GM04503 (cell line): ENCODE results near the gene JMJD7.
"Not testable (repeated sequence)": the region's sequence is repeated elsewhere in the genome, so short reads cannot be mapped to it uniquely, and the experiment has no call there.

Experiments
- DNase-seq: peaks from one replicate; pipeline ENCODE4 v3.0.0-alpha.2; 2012; ENCODE audit warnings: low read depth

The JMJD7 gene

GRCh38 chr15:41822957-41823356 lies 4.9 kb upstream of the JMJD7 start:
- DNase-seq = no peak

DNA sequence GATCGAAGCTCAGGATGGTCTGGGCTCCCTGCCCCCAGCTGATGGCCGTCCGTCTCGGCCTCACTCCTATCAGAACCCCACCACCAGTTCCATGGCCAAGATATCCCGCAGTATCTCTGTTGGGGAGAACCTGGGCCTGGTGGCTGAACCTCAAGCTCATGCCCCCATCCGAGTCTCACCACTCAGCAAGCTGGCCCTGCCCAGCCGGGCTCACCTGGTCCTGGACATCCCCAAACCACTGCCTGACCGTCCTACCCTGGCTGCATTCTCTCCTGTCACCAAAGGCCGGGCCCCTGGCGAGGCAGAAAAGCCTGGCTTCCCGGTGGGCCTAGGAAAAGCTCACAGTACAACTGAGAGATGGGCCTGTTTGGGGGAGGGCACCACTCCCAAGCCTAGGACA lies 4.4 kb upstream of the JMJD7 start:
- no peak for DNase-seq

DNA sequence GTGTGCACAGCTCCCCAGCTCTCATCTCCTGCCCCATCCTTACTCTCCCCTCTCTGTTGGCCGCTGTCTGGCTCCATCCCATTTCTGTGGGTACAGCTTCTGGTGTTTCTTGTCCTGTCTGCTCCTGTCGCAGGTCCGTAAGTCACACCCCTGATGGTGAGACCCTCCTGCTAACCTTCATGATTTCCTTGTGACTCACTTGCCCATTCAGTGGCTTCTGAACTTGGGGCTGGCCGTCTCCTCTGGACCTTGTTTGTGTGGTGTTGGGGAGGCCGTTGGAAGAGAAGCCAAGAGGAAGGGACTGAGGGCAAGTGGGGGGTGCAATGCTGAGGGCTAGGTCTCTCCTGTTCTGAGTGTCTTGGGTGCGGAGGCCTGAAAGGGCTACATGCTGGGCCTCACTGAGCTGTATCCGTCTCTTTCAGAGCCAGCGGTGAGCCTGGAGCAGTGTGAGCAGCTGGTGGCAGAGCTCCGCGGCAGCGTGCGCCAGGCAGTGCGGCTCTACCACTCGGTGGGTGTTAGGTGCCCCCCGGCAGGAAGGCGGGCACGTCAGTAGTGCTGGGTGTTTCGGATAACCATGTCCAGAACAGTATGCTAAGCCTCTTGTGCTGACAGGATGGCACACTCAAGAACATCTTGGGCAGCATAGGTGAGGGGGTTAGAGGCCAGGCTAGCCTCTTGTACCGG lies 3.7 kb upstream of the JMJD7 start:
- DNase-seq = no peak

- no peak for DNase-seq
Measured at GRCh38 chr15:41825145-41825544, 2.7 kb upstream of the JMJD7 start.

- no peak for DNase-seq
Measured at GRCh38 chr15:41825572-41826535, 2.0 kb upstream of the JMJD7 start.

- no peak for DNase-seq
Measured at GRCh38 chr15:41827290-41827879, 507 bp upstream of the JMJD7 start.

DNA sequence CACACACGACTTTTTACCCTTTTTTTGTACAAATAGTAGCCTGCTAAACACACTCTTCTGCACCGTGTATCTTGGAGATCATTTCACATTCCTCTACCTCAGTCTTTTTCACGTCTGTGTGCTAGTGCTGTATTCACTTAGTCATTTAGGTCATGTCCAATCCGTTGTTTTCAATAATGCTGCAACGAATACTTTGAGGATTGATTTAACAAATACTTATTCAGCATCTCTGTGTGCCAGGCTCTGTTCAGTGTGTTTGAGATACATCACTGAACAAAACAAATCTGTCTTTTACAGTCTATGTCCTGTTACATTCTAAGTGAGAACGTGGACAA lies 882 bp downstream of the JMJD7 start:
- DNase-seq = no peak

GRCh38 chr15:41829959-41830646 lies 2.2 kb downstream of the JMJD7 start:
- no peak for DNase-seq

DNA sequence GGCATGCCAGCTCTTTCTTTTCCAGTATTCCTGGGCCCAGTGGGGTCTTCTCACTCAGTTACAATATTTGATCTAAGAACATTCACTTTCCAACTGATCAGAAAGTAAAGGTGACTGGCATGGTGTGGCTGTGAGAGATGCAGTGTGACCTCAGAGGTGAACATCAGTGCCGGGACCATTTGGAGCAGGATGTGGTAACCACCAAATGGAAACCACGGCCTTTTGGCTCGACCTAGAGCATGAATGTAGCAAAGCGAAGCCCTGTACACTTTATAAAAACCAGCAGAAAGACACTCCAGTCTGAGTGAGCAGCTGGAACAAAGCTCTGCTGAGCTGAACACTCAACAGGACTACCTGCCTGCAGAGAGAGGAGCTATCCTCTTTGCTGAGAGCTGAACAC lies 3.4 kb downstream of the JMJD7 start:
- DNase-seq = not testable (repeated sequence)

DNA sequence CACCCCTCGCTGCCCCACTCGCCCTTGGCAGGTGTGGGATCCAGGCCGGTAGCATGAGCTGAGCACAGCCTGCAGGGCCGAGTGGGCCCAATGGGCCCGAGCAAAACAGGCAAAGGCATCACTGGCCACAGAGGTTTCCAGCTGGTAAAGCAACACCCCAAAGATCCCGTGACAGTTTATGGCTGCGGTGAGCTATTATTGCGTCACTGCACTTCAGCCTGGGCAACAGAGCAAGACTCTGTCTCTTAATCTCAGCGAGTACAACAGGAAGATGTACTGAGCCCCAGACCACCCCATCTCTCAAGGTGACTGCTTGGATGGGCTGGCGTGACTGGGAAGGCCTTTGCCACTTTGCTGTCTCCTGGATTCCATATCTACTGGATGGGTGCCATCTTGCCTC lies 4.3 kb downstream of the JMJD7 start:
- DNase-seq = no peak

DNA sequence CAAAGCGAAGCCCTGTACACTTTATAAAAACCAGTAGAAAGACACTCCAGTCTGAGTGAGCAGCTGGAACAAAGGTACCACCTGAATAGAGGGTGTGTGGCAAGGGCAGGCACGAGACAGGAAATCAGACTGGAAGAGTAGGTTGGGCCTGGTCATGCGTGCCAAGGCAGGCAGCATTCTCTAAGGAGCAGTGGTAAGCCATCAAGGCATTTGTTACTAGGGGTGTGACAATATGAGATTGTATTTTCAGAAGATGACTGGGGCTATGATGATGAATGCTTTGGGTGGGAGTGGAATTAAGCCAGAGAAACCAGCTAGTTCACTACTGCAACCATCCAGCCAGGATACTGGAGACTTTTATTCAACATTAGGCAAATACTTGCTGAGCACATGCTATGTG lies 5.0 kb downstream of the JMJD7 start:
- DNase-seq = no peak

- no peak for DNase-seq
Measured at GRCh38 chr15:41834096-41834495, 6.2 kb downstream of the JMJD7 start.

DNA sequence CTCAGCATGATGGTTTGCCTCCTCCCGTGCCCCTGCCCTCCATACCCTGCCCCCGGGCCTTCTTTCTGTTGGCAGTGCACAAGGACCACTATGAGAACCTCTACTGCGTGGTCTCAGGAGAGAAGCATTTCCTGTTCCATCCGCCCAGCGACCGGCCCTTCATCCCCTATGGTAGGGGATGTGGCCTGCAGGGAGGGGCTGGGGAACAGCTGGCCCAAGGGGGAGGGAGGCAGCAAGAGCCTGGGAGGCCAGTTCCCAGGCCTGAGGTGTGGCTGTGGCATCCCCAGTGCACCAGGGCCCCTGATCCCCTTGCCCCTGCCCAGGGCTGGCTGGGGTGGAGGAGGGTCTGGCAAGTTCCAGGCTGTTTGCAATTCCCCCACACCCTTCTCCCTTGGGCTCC lies 8.2 kb downstream of the JMJD7 start:
- DNase-seq = no peak

DNA sequence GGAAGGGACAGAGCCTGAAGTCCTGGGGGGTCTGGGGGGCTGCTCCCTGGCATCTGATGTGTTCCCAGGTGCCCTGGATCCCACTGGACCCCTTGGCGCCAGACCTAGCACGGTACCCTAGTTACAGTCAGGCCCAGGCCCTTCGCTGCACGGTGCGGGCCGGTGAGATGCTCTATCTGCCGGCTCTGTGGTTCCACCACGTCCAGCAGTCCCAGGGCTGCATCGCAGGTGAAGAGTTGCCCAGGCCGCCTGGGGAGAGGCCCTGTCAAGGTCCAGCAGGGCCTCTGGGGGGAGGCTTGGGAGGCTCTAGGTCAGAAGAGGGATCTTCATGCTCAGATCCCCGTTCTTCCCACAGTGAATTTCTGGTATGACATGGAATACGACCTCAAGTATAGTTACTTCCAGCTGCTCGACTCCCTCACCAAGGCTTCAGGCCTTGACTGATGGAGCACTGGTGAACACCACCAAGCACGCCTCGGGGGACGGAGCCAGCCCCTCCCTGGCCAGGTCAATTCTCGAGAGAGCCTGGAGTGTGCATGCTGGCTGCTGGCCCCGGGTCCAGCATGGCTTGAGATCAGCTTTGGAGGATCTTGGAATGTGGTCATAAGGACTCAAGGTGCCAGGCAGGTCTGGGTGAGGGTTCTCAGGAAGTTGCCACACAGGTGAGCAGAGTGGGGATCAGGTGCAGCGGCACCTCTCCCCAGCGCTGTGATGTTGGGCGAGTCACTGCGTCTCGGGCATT lies 9.0 kb downstream of the JMJD7 start:
- no peak for DNase-seq

- DNase-seq = no peak
Measured at GRCh38 chr15:41838400-41838897, 10.6 kb downstream of the JMJD7 start, which contains the start of gene PLA2G4B. Gene PLA2G4B (plus strand): TSS chr15:41838847. CDS start chr15:41838914, 67 bp downstream.

- no peak for DNase-seq
Measured at GRCh38 chr15:41839781-41840491, 12.0 kb downstream of the JMJD7 start.

- no peak for DNase-seq
Measured at GRCh38 chr15:41840673-41841072, 12.8 kb downstream of the JMJD7 start.

GRCh38 chr15:41841131-41841530 lies 13.2 kb downstream of the JMJD7 start:
- no peak for DNase-seq

GRCh38 chr15:41842229-41842628 lies 14.3 kb downstream of the JMJD7 start:
- DNase-seq = no peak

- DNase-seq = no peak
Measured at GRCh38 chr15:41843571-41843970, 15.7 kb downstream of the JMJD7 start.

DNA sequence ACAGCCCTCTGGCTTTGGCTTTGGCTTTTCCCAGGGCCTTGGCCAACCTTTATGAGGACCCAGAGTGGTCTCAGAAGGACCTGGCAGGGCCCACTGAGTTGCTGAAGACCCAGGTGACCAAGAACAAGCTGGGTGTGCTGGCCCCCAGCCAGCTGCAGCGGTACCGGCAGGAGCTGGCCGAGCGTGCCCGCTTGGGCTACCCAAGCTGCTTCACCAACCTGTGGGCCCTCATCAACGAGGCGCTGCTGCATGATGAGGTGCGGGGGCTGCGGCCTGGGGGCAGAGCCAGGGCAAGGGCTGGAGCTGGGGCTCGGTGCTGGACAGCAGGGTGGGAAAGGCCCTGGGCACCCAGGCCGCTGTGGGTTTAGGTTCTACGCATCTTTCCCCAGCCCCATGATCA lies 16.9 kb downstream of the JMJD7 start:
- no peak for DNase-seq
